GM18517 (cell line): ENCODE measurements around the gene NCKAP5.
"Not testable (repeated sequence)": the region's sequence is repeated elsewhere in the genome, so short reads cannot be mapped to it uniquely, and the experiment has no call there.

Source experiments
- ATAC-seq: cut with Tn5 transposase; IDR thresholded peaks from one replicate; pipeline ENCODE4 v1.9.1; 2021; ENCODE audit warnings: mild to moderate bottlenecking, moderate library complexity; ENCODE audit not compliant: unreplicated experiment

The NCKAP5 gene

DNA sequence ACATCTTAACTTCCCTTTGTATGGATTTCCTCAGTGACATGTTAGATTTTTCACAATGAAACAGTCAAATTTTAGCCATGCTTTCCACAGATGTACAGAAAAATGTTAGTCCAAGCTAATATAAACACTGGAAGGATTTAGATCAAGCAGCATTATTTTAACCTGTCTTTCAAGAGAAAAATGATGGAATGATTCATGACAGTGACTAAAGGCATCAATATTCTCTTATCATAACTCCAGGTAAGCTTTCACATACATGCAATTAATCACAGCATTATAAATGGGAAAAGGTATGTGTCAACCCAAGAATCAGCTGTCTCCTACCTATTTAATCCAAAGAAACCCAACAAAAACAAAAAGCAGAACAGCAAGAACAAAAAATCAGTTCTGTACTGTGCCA lies 92.7 kb downstream of the NCKAP5 start:
- no peak for ATAC-seq

DNA sequence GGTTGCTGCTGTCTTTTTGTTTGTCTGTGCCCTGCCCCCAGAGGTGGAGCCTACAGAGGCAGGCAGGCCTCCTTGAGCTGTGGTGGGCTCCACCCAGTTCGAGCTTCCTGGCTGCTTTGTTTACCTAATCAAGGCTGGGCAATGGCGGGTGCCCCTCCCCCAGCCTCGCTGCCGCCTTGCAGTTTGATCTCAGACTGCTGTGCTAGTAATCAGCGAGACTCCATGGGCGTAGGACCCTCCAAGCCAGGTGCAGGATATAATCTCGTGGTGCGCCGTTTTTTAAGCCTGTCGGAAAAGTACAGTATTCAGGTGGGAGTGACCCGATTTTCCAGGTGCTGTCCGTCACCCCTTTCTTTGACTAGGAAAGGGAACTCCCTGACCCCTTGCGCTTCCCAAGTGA lies 97.8 kb downstream of the NCKAP5 start:
- ATAC-seq: not testable (repeated sequence)

DNA sequence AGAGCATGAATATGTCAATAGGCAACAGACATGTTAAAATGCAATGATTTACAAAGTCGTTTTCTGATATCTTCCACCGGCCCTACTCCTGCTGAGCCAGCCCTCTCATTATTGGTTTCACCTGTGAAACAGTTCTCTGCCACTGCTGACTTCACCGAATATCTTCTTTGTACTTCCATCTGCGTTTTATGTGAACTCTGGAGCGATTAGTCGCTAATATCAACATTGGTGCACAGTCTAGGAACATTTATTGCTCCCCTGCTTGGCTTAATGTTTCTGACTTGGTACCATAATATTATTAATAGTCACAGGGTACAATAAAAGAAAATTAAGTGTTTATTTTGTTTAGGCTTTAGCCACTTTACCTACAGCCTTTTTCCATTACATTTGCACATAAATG lies 105.5 kb downstream of the NCKAP5 start:
- ATAC-seq: no peak

DNA sequence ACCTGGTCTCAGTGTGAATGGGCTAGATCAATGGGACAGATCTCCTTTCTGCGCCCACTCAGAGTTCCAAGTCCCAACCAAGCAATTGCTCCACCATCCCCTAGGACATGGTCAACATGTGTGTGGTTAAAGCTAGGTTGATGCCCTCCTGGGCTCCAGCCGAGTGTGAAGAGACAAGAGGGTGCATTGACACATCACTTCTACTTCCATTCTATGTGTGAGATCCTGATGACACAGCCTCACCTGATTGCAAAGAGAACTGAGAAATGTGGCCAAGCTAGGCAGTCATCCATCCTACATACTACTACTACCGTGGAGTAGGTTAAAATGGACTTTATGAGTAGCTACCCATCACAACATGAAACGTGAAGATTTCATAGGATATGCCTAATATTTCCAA lies 106.8 kb downstream of the NCKAP5 start:
- ATAC-seq: no peak

DNA sequence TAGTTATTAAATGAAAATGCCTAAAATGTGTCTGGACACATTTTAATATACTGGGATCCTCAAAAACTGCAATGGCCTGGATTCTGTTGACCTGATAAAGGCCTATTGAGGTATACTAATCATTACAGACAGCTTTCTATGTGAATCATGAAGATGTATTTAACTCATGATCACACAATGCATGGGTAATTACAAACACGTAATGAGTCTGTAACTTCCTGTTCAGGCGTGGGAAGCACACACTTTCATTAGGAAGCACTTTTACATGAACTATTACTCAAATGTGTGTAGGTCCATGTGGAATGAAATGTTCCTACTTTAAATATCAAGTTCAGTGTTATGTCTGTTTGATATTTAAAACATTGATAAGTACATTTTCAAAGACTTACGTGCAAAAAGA lies 108.7 kb downstream of the NCKAP5 start:
- no peak for ATAC-seq

DNA sequence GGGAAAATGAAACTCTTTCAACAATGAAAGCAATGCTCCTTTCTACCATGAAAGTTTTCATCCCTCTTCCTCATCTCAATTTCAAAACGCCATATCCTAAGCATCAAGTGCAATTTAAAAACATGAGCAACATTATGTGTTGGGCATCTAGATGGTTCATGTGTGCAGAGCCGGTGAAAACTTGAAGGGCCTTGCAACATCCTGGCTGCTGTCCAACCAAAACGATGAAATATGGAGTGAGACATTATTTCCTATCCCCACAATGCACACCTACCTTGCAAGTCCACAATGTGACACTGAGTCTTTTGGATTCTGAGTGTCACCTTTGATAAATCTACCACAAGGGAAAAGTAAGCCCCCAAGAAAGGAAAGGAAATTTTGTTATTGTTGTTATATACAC lies 110.0 kb downstream of the NCKAP5 start:
- no peak for ATAC-seq

DNA sequence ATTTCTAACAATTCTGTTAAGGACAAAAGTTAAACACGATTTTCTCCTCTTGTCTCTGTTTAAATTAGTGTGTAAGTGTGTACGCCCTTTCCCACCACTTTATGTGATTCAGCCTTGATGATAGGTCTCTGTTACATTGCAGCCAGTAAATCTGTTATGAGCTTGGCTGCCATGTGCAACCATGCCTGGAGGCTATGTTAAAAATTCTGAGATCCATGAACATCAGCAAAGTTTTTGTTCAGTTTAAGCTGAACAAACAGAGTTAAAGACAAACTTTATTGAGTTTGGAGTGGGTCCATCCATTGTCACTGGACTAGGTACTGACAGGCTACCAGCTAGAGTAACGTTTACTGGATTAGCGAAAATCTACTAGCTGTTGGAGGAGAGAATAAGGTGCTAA lies 110.4 kb downstream of the NCKAP5 start:
- ATAC-seq: no peak

DNA sequence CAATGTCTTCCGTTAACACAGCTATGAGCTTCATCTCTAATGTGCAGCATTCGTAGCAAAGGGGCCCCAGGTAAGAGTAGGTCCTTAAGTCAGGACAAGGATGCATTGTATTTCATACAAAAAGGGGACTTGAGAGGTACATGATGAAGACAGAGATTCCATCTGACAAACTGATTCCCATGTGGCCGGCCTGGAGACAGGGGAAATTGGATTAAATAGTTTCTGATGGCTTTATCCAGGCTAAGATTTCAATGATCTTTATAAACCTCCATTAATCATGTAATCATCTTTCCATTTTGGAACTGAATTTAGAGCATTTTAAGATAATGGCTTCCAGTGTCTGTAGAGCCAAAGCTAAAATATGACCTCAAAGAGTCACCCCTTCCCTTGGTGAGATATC lies 111.3 kb downstream of the NCKAP5 start:
- ATAC-seq: no peak

DNA sequence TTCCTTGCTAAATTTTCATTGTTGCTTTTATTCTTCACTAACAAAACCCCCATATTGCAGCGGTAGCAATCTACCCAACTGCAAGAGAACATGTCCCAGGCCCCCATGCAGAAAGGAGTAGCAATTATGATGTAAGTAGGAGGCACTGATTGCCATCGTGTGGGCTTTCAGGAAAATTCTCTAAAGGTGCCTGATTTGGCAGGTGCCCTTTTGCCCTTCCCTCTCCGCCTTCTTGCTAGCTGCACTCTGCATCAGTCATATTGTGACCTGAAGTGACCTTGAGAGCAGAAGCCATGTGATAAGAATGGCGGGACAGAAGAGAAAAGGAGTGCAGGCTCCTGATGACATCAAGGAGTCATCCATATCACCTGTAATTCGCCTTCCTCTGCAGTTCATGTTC lies 112.1 kb downstream of the NCKAP5 start:
- no peak for ATAC-seq

DNA sequence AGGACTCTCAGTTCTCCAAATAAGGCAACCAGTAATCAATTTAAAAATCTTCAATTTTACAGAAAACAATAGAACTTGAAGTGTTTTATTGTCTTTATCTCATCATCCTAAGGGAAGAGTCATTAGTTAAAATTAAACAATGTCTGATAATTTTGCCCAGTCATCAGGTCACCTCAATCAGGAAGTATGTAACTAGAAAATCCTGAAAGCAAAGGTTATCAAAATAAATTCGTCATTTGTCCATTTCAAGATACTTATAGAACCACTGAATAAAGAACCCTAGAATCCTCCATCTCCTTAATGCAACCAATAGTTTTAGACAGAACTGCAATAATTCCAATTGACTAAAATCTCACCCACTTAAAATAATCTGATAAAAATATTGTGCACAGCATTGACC lies 115.2 kb downstream of the NCKAP5 start:
- no peak for ATAC-seq

DNA sequence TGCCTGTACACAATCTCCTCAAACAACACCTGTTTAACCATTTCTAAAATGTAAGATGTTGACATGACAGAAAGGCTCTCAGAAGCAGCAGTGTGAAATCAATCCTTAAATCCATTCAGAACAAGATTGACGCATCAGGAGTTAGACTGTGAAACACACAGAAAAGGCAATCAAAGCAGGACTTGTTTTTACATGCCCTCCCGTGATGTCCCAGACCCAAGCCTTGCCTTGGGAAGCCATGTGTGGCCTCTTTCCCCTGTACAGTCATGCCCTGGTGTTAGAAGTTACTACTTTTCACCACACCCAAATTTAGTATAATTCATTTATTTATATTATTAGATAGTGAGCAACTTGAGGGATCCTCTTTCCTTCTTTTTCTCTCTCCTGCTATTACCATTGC lies 115.7 kb downstream of the NCKAP5 start:
- ATAC-seq: no peak

DNA sequence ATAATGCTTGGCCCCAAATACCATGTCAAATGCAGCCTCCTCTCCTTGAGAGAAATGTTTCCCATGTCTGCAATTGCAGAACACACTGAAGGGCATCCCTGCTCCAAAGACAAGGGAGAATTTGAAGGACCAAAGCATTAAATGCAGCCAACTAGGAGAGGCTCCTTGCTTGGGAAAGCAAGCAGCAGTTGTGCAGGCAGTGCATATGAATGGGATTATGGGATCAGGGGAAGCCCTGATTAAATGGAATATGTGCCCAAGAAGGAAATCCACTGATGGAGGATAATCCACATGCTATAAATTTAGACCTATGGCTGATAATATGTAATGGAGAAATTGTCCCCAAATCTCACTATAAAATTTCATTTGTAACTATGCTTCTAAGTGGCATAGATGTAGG lies 116.1 kb downstream of the NCKAP5 start:
- ATAC-seq: no peak

DNA sequence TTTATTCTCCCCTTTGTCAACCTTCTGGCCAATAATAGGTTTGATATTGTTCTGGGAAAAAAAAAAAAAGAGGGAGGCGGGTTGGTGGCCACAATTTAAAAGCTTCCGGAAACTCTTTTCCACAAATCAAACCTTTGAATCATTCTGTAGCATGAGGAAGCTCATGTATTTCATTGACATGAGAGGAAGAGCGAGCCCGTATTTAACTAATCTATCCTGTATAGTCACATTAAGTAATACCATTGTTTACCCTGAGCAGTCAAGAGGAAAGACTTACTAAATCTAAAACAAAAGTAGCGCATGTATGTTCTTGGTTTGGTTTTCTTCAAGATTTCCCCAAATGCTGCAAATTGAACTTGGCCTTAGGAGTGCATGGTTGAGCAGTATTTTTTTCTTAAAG lies 120.1 kb downstream of the NCKAP5 start:
- ATAC-seq: no peak

DNA sequence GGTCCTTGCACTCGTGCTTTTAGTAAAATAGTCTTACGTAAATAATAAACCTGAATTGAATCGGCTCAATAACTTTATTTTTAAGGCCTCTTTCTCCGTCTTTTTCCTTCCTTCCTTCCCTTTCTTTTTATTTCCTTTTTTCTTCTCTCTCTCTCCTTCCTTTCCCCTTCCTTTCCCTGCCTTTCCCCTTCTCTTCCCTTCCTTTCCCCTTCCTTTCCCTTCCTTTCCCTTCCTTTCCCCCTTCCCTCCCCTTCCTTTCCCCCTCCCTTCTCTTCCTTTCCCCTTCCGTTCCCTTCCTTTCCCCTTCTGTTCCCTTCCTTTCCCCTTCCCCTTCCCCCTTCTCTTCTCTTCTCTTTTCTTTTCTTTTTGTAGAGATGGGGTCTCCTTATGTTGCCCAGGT lies 121.0 kb downstream of the NCKAP5 start:
- no peak for ATAC-seq

DNA sequence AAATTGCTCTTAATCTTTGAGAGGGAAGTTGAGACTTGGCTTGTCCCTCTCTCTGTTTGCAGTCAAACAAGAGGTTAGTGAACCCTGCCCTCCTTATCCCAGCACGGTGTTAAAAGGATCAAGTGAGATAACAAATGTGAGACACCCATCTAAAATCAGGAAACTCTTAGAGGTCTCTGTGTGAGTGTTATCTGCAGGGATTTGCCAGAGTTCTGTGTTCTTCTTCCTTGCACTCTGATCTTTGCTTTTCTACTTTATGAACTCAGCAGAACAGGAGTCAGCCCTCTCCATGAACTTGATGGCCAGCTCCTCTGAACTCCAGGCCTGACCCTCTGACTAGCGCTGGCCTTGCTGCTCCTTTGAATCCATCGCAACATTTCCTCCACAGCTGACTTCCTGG lies 123.8 kb downstream of the NCKAP5 start:
- no peak for ATAC-seq

DNA sequence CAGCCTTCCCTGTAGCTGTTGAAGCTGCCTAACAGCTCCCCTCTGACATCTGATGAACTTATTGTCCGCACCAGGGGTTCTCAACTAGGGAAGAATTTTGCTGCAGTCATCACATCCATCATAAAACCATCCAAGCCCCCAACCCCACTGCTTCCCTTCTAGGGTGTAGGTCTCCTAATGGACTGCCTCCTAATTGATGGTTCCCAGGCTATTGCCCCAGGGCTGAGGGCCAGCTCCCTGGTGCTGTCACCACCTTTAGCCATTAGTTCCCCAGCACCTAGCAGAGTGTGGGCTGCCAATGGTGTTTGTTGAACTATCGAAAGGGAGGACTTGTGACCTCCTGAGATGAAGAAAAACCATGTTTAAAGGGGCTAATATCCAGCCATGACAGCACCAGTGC lies 125.9 kb downstream of the NCKAP5 start:
- ATAC-seq: no peak

DNA sequence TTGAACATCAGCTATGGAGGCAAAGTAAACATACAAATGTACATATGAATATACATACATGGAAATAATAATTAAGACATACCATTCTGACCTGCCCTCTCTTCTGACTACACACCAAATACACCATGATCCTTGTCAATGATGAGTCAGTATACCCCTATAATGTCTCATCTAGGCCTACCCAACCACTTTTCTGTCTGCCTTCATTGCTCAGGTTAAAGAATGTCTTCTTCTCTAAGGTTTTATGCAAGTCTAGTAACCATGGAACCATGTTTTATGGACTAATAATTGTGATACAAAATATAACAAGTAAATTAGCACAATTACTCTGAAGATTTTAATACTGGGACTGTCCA lies 128.7 kb downstream of the NCKAP5 start:
- no peak for ATAC-seq

DNA sequence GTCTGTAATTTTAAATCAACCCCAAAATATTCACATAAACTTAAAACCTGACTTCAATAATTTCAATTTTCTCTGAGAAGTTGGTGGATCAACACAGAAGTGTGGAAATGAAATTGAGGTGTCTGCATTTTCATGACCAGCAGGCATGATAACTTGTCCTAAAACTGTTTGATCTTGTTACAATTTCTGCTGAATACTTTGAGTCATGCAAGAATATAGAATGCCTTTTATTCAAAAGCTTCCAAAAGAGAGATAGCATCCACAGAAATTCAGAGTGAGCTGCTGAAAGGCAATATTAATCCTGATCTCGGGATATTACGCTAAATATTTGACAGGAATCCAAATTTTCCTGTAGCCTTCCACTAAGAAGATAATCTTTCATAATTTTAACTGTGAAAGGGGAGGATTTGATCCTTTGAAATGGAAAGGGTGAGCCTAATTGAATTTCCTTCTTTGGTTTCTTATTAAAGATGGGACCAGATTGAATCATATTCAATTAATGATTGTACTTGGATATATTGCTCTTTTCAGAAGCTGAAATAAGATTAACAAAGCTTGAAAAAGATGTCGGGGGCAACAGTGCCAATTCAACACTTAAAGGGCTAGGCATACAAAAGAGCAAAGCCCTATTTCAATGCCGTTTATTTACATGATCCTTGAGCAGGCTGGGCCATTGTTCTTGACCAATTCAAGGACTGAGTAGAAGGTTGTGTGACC lies 129.3 kb downstream of the NCKAP5 start:
- no peak for ATAC-seq

DNA sequence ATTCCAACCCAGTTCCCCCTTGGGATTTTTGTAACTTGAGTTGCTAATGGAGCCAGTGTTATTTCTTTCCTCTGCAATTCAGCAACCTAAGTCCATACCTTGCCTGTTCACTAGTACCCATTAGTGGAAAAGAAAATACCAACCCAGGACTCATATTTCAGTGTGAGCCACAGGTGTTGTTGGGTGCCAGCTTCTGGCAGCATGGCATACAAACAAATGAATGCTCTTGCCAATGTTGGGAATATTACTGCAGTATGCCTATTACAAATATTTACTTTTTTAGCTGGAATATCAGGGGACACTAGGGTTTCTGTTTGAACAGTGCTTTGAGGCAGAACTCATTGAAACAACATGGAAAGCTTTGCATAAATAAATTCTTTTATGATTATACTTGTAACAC lies 130.2 kb downstream of the NCKAP5 start:
- no peak for ATAC-seq

DNA sequence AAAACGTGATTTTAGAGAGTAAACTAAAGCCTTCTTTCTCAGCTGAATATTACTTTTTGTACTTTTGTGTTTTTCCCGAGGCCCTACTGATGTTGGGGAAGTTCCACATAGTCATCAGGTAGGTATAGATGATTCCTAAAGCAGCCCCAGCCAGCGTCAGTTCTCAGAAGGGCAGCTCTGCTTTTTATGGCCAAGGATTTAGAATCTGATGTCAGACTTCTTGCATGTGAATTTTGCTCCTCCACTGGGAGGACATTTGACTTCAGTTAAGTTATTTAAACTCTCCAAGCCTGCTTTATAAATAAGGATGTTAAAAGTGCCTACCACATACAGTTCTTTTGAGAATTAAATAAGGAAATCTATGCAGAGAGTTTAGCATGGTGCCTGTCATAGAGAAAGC lies 130.8 kb downstream of the NCKAP5 start:
- ATAC-seq: no peak

DNA sequence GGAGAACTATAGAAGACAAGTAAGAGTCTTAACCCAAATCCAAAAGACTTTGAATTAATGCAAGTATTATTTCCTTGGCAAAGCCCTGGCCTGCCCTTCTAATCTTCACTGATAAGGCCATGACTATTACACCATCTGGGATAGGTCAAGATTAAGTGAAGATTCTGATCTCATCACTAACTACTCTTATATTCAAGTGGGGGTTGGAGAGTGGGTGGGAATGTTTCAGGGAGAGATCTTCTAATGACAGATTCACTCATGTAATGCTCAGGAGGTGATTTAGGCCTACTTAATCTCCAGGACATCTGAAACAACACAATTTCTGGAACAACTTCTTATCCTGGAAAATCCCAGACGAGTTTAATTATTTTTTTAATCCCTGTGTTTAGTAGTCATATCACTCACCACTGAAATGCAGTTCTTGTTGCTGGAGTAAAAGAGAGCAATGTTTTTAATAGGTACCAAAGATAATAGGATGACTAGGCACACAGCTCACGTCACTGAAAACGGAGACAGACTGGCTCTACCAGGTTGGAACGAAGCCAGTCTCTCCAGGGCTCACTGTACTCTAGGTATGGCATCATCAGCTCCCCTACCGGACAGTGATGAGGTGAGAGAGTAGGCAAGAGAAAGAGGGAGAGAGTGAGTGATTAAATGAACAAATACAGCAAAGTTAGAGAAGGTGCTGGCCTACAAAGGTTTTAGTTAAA lies 133.1 kb downstream of the NCKAP5 start:
- ATAC-seq: no peak

DNA sequence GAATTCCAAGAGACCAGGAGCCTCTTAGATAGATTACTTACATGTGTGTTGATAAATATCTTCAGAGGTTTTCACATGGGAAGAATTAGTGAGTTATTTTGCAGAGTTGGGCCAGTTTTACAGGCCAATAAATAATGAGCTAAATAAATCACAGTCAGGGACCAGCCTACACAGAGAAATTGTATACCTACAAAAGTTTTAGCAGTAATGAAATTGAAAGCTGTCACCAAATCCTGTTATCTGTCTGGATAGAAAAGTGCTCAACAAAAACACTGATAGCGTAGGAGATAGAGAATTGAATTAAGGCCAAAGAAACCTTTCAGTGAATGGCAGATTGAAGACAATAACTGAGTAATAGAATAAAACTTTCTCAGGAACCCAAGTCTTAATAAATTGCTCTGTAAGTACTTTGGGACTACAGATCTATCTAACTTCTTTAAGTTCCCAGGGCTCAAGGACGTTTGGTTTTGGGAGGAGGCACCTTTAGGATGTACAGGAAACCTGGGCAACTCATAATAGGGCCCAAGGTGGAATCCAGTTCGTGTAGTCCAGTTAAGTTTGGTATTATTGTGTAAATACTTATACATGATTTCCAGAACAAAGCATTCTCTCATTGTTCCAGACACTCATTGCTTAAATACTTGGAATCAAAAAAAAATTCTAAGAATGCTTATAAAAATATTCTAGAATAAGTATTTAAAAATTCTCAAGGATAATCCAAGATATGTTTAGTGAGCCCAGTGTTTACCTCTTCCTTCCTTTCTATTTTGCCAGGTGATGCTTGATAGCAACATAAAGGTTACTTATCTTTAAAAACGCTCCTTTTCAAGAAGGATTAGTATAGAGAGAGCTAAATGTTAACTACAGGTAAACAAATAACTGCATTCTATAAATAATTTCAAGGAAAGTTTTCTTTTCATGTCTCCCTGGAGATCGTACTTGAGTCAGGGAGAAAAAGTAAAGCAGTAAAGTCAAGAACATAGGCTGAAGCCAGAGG lies 134.5 kb downstream of the NCKAP5 start:
- no peak for ATAC-seq
